Activated T-cell treated with anti-CD3 and anti-CD28 coated beads for 48 hours (primary cell): ENCODE results near the gene STK32C.
A peak's percentile ranks its signal among the peaks of the same experiment; 100 is the strongest.

ENCODE experiments used
- DNase-seq: peaks from one replicate; pipeline ENCODE4 v3.0.0-alpha.2; 2020; ENCODE audit warnings: low read depth

The STK32C gene

DNA sequence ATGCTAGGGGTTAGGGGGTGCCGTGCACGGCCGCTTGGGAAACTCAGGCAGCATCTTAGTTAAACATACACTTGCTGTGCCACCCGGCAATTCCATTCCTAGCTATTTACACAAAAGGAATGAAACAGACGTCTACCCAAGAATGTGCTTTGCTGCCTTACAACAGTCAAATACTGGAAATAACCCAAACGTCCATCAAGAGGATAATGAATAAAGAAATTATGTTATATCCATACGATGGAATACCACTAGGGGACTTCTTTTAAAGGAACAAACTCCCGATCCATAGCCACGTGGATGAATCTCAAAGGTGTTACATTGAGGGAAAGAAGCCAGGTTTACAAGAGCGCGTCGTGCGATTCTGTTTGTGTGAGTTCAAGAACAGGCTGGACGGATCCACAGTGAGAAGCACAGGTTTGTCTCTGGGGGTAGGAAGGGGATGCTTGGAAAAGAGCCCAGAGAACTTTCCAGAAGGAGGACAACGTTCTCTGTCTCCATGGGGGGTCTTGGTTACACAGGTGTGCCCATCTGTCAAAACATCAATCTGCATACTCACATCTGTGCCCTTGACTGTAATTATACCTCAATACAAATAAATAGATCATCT is 41.8 kb downstream of the STK32C start:
- DNase-seq, result no peak

- no peak for DNase-seq
Measured at GRCh38 chr10:132264966-132265889, 42.5 kb downstream of the STK32C start.

DNA sequence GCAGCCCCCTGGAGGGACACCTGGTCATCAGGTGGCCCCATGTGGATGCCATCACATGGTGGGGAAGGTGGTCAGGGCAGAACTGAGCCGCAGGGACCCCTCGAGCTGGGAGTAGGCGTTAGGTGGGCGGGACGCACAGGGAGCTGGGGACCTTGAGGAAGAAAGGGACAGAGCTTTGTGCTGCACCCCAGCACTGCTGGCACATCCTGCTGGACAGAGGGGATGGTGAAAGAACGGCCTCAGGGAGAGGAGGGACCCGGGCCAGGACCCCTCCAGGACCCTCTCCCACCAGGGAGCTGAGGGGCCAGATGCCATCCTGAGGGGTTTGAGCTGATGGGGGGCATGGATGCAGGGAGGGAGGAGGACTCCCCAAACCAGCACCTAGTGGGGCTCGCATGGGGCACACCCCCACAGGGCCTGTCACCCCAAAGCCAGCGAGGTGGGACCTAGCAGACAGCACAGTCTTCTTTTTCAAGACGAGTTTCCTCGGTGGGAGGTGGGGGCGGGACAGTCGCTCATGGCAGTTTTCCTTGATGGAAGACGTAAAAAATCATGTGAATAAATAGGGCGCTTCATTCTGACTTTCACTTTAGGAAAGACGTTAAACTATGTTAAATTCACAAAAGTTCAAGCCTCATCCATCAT is 43.3 kb downstream of the STK32C start:
- DNase-seq, result no peak

- DNase-seq, result no peak
Measured at GRCh38 chr10:132263866-132264265, 43.9 kb downstream of the STK32C start.

- no peak for DNase-seq
Measured at GRCh38 chr10:132259702-132260482, 47.9 kb downstream of the STK32C start.

DNA sequence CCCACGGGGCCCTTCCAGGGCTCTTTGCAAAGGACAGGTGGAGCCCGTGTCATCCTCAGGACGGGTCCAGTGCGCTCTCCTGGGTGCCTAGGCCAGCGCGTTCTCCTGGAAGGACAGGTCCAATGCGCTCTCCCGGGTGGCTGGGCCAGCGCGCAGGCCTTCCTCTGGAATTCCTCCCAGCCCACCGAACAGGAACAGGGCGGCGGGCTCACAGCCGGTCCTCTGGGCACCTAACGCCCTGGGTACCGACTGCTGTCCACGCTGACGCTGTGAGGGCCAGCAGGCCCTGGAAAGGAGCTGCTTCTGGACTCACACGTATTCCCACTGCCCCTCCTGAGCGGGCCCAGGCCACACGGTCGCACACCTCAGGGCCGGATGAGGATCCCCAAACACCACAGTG is 49.3 kb downstream of the STK32C start:
- no peak for DNase-seq

GRCh38 chr10:132257907-132258306 is 49.8 kb downstream of the STK32C start:
- DNase-seq, result no peak

DNA sequence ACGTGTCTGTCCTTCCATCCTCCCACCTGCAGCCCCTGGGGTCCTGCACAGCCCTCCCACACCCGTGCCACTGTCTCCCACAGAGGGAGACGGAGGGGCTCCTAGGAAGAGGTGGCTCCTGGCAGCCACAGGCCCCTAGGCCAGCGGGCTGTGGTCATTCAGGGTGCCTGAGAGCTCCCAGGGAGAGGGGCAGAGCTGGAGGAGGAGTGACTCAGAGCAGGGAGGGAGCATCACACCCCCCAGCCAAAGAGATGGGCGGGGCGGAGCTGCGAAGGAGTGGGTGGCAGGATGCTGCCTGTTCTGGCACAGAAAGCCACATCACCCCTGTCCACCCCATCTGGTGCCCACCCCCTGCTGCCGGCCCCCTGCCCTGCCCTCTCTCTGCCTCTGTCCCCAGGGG is 50.5 kb downstream of the STK32C start:
- peak; percentile 49 for DNase-seq

DNA sequence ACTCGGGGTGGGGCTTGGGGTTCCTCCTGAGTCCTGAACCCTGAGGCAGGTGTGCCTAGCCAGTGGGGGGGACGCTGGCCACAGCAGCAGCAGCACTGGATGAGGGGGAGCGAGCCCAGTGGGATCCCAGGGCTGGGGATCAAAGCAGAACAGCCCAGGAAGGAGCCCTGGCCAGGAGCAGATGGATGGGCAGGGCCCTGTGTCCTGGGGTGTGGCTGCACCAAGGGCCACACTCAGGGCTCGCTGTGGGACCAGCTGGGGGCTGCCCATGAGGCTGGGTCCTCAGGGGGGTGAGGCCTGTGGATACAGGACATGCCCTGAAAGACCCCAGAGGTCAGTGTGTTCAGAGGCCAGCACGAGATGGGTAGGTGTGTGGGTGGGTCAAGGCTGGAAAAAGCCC is 50.9 kb downstream of the STK32C start:
- DNase-seq, result no peak

DNA sequence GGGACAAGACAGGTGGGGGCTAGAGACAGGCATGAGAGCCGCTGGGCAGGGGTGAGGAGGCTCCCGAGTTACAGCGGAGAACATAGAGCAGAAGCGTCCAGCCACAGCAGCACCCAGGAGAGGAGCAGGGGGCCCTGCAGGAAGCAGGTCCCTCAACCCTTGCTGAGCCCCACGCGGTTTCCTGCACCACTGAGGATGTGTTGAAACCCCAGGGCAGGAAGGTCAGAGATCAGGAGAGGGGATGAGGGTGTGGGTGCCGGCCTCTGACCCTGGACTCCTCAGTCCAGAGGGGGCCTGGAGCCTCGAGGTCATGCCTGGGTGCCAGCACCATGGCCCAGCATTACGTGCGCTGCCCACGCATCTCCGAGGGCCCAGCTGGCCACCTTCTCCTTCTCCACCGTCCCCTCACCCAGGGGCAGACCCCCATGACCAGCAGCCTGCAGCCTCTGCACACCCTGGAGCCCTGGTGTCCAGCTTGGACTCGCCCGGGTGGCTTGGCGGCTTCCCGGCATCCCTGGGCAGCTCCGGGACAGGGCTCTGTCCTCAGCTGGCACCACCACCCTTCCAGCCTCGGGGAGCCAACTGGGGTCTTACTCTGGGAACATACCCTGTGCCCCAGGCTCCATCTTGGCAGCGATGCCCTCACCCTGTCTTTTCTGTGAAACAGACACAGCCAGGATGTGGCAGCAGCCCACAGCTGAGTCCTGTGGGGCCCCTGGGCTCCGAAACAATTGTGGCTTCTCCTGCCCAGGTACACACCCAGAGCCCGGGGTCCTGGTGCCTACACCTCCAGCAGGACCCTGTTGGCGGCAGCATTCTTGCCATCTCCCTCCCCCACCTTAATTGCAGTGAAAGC is 52.0 kb downstream of the STK32C start:
- DNase-seq, result no peak

- no peak for DNase-seq
Measured at GRCh38 chr10:132254841-132255240, 52.9 kb downstream of the STK32C start.

GRCh38 chr10:132253092-132253687 is 54.6 kb downstream of the STK32C start:
- DNase-seq, result no peak

GRCh38 chr10:132252412-132252811 is 55.3 kb downstream of the STK32C start:
- no peak for DNase-seq

DNA sequence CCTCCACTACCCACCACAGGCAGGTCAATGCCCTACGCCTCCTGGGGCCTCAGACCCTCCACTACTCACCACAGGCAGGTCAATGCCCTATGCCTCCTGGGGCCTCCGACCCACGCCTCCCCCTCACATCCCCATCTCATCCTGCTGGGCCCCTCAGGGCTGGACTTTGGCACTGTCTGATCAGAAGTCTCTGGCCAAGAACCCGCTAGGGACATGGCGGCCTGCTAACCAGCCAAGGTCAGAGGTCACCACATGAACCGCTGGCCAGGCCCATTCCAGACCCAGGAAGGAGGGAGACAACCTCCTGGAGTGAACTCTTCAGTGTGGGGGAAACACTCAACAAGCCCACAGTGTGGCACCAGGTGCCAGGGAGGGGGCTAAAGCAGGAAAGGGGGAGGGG is 55.8 kb downstream of the STK32C start:
- DNase-seq, result no peak

DNA sequence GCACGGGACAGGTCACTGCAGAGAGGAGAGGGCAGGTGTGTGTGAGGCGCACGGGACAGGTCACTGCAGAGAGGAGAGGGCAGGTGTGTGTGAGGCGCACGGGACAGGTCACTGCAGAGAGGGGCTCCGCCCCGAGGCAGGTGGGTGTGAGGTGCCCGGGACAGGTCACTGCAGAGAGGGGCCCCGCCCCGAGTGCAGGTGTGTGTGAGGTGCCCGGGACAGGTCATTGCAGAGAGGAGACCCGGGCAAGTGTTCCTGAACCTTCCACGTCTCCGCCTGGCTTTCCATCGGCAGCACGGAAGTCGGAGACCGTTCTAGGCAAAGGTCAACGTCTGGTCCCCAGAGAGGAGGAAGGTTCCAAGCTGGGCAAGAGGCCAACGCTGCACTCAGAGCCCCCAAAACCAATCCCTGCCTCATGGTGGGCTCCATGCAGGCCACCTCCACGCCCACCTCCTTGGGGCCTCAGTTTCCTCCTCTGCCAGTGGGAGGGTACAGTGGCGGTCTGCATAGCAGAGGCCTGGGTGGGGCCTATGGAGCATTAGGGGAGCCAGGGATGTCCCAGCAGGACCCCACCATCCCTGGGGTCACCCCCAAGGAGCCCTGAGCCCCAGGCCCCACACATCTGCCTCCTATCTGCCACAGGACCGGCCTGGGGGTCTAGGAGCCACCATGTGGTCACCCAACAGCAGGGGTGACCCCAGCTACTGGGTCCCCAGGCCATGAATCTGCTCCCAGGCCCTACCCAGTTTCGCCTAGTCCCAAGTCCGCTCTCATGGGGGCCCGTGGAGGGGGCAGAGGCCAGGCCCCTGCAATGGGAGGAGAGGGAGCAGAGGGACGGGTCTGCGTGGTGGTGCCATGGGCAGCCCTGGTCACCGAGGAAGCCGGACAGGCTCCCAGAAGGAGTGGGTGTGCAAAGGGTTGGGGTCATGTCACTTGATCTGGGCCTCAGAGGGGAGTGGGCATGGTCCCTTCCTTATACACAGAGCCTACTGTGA is 57.0 kb downstream of the STK32C start:
- DNase-seq, result no peak

DNA sequence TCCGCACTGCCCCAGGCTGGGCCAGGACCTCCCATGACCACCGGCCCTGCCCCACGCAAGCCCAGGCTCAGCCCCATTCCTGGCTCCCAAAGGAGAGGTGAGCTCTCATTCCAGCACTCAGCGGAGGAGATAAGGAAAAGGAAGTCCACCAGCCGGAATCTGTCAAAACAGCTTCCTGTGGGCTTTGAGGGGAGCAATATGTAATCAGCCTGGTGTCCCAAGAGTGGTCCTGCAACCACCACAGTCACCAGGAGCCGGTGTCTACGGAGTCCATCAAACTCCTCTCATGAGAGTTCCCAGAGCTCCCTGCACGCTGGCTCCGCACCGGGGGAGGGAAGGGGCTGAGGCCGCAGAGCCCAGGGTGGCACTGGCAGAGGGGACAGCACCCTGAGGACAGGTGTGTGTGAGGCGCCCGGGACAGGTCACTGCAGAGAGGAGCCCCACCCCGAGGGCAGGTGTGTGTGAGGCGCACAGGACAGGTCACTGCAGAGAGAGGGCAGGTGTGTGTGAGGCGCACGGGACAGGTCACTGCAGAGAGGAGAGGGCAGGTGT is 57.9 kb downstream of the STK32C start:
- no peak for DNase-seq

DNA sequence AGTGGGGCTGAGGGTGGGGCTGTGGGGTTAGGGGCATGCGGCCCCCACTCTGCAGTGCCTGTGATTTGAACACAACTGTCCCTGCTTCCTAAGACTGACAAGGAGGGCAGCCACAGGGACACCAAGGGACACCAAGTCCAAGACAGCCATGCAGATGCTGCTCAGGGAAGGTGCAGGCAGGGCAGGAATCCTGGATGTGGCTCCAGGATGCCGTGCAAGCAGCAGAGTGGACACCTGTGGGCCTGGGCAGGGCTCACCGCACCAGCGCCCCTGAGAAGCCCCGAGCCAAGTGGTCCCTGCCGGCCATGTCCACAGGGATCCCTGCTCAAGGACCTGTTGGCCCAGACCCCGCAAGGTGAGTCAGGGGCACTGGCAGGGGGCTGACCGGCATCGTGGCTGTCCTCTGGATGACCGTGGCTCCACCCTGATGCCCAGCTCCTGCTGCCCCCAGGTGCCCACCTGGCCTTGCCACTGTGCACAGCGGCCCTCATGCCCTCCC is 58.5 kb downstream of the STK32C start:
- no peak for DNase-seq

DNA sequence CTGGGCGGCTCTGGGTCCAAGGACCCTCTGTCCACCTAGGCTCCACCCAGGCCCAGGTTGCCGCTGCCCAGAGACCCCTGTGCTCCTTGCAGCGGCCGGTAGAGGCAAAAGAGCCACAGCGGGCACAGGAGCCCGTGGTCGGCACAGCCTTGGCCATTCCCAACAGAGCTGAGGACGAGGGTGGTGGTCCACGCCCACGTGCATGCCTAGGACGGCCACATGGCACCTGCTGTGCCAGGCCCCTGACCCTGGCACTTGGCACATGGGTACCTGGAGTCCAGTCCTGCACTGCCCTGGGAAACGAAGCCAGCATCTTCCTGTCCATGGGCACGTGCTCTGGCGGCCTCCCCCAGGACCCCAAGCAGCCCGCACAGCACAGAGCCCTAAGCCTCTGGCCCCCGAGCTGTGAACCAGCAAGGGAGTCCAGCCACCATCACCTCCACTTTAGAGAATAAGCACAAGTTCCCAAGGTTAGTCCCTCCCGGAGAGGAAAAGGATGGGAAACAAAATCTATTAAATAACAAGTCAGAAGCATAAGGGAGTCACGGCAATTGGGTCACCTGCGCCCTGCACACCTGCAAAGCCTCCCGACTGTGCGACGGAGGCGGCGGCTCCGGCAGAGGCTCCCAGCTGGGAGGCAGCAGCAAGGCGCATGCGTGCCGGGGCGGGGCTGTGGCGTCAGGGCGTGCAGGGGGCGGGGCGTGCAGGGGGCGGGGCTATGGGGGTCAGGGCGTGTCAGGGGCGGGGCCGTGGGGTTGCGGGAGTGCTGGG is 59.1 kb downstream of the STK32C start:
- DNase-seq, result peak; percentile 68
